ENCODE measurements around the gene TTC3.
"Not testable (repeated sequence)": the region's sequence is repeated elsewhere in the genome, so short reads cannot be mapped to it uniquely, and the experiment has no call there.

TTC3 gene

GRCh38 chr21:37200641-37201480, 127.8 kb downstream of the TTC3 start:
- FAIRE-seq = no peak

DNA sequence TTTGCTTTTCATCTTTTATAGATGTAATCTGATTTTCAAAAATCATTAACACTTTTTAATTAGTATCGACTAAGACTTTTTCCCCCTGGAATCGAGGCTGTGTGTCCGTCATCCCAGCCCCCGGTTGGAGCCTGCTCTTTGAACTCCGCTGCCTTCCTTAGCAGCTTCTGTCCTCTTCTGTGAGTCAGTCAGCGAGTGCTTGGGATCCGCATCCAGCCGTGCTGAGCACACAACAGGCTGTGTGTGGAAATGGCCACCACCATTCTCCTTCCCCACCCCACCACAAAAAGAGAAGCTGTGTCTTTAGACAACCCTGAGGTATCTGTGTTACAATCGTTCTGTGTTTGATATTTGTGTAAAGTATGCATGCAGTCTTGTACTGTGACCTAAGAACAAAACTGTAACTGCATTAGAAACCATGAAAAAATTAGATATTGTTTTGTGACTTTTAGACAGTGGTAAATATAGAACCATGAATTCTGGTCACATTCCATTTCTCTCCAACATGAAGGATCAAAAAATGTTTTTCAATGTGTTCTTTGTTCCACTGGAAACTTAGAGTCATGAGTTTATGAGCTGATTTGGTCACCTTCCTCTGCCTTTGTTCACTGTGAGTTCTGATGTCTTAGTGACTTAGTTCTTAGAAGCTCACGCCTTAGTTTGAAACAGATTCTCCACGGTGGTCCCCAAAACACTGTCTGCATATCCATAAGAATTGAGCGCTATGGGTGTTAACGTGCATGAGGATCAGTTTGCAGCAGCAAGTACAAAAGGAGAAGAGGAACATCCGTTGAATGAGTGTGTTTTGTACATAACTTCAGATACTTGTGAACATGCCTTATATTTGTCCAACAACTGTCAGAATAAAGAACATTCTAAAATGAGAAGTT, 129.4 kb downstream of the TTC3 start:
- no peak for FAIRE-seq

- no peak for FAIRE-seq
Observed at GRCh38 chr21:37204580-37204979, 131.5 kb downstream of the TTC3 start.

GRCh38 chr21:37206496-37206895, 133.4 kb downstream of the TTC3 start:
- no peak for FAIRE-seq

GRCh38 chr21:37207441-37208009, 134.5 kb downstream of the TTC3 start:
- FAIRE-seq = no peak

GRCh38 chr21:37208056-37208721, 135.1 kb downstream of the TTC3 start:
- no peak for FAIRE-seq

DNA sequence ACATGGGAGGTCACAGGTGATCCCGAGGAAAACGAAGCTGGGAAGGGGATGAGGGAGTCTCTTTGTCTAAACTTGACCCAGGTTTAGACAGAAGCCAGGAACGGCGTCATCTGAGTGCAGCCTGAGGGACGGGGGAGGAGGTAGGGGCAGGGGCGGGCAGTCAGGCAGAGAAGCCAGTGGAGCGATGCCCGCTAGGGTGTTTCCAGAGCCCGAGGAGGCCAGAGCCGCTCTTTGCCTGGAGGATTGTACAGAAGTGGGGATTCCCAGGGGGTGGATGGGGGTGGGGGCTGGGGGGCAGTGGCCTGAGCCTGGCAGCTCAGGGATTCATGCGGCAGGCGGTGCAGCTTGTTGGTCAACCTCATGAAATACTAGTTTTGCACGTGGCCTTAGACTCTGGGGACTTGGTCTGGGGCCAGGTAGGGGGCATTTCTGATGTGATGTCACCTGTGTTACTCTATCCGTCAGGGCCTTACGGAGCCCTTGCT, 135.7 kb downstream of the TTC3 start:
- FAIRE-seq = no peak

- FAIRE-seq = no peak
Observed at GRCh38 chr21:37210130-37210529, 137.1 kb downstream of the TTC3 start.

DNA sequence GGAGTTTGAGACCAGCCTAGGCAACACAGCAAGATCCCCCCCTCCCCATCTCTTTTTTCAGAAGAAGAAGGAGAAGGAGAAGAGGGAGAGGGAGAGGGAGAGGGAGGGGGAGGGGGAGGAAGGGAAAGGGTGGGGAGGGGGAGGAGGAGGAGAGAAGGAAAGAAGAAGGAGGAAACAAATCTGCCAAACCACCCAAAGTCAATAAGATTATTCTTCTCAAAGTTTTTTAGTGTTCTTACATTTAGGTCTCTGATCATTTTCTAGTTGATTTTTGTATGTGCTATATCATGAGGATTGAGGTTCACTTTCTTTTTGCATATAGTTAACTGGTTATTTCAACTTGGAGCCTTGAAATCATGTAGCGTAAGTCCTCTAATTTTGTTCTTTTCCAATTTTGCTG, 137.7 kb downstream of the TTC3 start:
- FAIRE-seq = no peak

- no peak for FAIRE-seq
Observed at GRCh38 chr21:37214952-37215351, 141.9 kb downstream of the TTC3 start.

GRCh38 chr21:37219761-37220432, 146.8 kb downstream of the TTC3 start:
- FAIRE-seq = no peak

DNA sequence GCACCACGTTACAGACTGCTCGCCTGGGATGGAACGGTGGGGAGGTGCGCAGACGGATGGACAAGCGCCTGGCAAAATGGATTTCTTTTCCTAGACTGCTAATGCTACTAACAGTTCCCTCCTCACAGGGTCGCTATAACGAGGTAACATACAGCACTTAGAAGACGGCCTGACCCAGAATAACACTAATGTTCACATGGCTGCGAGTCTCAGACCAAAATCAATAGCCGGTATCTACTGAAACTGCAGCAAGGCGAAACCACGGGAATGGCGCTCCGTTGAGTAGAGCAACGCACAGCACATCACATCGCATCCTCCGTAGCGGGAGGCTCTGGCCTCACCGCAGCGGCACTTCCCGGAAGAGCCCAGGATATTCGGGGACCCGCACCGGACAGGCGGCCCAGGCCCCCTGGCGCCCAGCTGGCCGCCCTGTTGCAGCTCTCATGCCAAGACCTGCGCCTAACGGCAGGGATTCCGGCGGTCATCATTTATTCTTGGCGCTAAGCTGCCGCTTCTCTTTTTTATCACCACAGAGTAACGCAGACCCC, 147.5 kb downstream of the TTC3 start:
- no peak for FAIRE-seq

- FAIRE-seq = peak; percentile 3
Observed at GRCh38 chr21:37220981-37221664, 148.1 kb downstream of the TTC3 start.

- FAIRE-seq = not testable (repeated sequence)
Observed at GRCh38 chr21:37222248-37222647, 149.2 kb downstream of the TTC3 start.

DNA sequence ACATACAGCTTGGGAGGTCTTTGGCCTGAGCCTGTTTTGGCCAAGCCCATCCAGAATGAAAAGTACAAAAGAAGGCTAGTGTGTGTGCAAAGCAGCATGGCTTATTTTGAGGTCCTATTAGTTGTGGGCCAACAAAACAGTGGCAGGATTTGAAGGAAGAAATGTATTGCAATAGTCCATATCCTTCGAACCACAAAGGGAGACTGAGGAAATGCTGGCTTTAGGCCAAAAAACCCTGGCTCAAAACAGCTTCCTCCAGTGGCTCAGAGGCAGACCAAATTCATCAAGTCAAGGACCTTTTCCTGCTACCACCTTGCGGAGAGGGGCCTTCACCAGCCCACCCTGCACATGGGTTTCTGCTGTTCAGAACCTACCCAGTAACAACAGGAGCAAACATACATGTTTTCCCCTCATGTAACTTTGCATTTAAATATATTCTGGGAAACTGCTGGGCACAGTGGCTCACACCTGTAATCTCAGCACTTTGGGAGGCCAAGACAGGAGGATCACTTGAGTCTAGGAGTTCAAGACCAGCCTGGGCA, 150.8 kb downstream of the TTC3 start:
- FAIRE-seq = no peak

- FAIRE-seq = no peak
Observed at GRCh38 chr21:37224861-37225839, 152.1 kb downstream of the TTC3 start.

DNA sequence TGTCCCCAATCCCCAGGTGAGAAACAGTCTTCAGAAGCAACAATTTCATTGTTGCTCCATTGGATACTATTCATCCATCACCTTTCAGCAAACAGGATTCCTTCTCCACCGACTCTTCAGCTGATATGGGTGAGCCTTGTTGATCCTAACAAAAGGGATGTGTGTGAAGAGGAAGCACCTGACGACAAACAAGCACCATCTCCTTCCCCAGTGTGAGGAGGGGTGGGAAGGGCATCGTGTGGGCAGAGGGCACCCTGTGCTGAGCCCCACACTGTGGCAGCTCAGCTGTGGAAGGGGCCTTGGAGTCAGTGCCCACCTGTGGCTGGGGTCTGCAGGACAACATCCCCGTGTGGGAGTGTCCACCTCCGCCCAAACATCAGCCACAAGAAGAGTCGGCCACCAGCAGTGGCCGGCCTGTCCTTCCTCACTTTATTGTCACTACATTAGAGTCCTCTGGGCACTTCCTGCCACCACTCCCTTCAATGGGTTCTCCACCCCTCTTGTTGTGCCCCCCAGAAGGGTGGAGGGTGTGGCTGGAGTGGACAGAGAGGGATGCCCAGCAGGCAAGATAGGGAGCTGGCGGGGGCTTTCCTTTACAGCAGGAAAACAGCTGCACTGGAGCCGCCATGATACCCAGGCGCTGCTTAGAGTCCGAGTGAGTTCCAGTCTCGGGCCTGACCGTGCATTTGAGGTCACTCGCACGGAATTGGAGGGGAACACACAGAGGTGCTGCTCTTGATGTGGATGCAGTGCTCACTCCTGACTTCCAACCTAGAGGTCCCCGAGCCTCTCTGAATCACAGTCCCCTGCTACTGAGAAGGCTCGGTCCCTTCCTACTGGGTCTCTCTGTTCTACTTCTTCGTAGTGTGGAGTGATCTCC, 153.2 kb downstream of the TTC3 start:
- no peak for FAIRE-seq

Measured in A204.1 (cell line).